ENCODE measurements around the gene F10.
"Not testable (repeated sequence)": the region's sequence is repeated elsewhere in the genome, so short reads cannot be mapped to it uniquely, and the experiment has no call there.

Gene F10

GRCh38 chr13:113122550-113123225 lies at the start of gene F10:
Gene F10 (plus strand): TSS chr13:113122799. CDS start chr13:113122856, 57 bp downstream.
- peak; percentile 83 for DNase-seq (ENCODE audit: low spot score)

GRCh38 chr13:113073942-113074341 lies 48.7 kb upstream of the F10 start:
- DNase-seq (ENCODE audit: low spot score) = no peak

DNA sequence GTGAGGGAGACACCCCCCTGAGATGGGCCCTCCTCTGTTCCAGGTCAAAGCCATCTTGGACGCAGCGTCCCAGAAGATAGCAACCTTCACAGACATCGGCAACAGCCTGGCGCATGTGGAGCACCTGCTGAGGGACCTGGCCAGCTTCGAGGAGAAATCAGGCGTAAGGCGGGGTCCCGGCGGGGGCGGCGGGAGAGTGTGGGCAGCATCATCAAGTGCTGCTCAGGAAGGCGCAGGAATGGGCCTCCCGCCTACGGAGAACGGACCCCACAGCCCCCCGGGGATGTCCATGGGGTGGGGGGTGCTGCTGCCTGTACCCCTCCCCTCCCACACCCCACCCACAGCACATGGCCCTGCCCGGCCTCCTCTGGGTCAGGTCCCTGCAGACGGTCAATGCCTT lies 48.2 kb upstream of the F10 start:
- no peak for DNase-seq (ENCODE audit: low spot score)

DNA sequence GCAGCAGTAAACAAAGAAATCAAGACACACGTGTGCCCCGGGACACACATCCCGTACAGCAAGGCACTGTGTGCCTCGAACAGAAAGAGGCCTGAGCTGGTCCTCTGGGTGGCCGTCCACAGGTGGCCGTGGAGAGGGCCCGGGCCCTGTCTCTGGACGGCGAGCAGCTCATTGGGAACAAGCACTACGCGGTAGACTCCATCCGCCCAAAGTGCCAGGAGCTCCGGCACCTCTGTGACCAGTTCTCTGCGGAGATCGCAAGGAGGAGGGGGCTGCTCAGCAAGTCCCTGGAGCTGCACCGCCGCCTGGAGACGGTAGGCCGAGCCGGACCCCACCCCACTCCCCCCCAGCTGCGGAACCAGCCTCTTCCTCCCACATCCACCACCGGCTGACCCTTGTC lies 47.7 kb upstream of the F10 start:
- DNase-seq (ENCODE audit: low spot score) = no peak

- DNase-seq (ENCODE audit: low spot score) = no peak
These were observed 46.9 kb upstream of the F10 start for GRCh38 chr13:113075711-113076110.

- DNase-seq (ENCODE audit: low spot score) = no peak
These were observed 45.8 kb upstream of the F10 start for GRCh38 chr13:113076681-113077401.

- DNase-seq (ENCODE audit: low spot score) = no peak
These were observed 45.0 kb upstream of the F10 start for GRCh38 chr13:113077566-113077952.

DNA sequence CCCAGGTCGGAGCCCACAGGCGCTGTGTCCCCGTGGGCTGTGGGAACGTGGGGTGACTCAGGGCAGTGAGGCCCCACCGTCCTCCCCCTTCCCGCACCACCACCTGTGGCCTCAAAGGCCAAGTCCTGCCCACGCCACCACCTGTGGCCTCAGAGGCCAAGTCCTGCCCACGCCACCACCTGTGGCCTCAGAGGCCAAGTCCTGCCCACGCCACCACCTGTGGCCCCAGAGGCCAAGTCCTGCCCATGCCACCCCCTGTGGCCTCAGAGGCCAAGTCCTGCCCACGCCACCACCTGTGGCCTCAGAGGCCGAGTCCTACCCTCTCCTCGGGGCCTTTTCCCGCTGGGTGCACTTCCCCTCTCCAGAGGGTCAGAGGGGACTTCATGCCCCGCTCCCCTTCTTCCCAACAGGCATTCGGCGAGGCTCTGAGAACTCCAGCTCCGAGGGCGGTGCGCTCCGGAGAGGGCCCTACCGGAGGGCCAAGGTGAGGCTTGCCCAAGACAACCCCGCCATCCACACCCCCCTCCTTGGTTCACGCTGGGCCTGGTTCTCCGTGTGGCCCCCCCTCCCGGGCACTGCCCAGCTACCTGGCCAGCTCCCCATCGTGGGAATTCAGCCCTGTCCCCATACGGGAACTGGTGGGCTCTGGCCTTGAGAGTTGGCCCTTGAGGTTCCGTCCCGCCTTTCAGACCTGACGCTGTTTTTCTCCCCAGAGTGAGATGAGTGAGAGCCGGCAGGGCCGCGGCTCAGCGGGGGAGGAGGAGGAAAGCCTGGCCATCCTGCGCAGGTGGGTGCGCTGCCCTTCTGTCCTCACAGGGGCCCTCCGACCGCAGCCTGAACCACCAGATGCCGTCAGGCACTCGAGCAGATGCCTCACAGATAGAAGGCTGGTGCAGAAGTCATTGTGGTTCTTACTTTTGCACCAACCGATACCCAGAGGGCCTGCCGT lies 44.4 kb upstream of the F10 start:
- DNase-seq (ENCODE audit: low spot score) = no peak

DNA sequence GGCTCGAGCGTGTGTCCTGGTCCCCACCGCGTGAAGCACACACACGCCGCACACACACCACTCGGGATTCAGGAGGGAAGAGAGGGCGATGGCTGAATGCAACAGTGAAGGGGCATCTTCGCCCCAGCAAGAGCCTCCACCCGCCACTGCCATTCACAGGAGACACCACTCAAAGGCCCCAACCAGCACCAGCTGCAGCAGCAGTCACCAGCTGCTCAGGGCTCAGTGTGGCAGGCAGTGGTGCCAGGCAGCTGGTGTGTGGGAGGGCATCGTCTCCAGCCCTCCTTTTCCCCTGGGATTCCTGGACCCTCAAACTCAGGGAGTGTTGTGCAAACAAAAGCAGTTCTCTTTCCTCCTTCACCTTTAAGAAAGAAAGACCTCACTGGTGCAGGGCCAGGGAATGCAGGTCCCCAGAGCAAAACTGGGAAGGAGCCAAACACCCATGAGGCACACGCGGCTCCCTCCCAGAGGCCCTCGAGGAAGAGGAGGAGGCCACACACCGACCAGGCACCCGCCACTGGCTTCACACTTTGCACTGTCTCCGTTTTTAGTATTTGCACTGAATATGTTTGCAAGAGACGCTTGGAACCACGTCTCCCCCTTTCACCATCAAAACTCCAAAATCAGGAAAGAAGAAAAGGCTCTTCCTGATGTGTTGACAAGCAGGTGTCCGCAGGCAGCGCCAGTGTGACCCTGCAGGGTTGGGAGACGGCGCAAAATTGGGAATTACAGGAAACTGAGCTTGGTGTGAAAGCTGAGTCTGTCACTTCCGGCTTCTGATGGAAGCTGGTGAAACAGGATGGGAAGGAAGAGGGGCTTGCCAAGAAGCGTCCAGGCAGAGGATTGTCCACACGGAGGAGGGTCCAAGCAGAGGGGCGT lies 43.5 kb upstream of the F10 start:
- no peak for DNase-seq (ENCODE audit: low spot score)

- DNase-seq (ENCODE audit: low spot score) = not testable (repeated sequence)
These were observed 42.9 kb upstream of the F10 start for GRCh38 chr13:113079781-113080080.

GRCh38 chr13:113080361-113080831 lies 42.2 kb upstream of the F10 start:
- no peak for DNase-seq (ENCODE audit: low spot score)

DNA sequence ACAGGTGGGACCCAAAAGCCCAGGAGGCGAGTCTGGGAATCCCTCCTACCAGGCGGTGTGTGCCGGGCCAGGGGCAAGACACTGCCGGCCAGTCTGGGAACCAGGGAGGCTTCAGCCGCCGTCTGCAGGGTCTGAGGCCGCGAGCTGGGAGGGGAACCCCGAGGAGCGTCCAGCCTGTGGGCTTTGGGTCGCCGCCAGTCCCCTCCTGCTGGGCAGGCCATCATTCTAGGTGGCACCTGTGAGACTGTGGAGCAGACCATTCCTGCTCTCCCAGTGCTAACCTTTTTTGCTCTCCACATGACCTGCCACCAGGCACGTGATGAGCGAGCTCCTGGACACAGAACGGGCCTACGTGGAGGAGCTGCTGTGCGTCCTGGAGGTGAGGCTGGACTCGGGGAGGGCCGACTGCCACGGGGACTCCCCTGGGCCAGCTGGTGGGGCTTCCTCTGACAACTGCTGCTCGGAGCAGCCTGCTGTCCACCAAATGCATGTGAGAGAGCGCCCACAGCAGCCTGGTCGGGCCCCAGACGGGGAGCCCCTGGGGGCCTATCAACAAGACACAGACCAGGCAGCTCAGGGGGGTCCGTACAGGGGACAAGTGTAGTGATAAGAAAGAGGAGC lies 41.6 kb upstream of the F10 start:
- no peak for DNase-seq (ENCODE audit: low spot score)

DNA sequence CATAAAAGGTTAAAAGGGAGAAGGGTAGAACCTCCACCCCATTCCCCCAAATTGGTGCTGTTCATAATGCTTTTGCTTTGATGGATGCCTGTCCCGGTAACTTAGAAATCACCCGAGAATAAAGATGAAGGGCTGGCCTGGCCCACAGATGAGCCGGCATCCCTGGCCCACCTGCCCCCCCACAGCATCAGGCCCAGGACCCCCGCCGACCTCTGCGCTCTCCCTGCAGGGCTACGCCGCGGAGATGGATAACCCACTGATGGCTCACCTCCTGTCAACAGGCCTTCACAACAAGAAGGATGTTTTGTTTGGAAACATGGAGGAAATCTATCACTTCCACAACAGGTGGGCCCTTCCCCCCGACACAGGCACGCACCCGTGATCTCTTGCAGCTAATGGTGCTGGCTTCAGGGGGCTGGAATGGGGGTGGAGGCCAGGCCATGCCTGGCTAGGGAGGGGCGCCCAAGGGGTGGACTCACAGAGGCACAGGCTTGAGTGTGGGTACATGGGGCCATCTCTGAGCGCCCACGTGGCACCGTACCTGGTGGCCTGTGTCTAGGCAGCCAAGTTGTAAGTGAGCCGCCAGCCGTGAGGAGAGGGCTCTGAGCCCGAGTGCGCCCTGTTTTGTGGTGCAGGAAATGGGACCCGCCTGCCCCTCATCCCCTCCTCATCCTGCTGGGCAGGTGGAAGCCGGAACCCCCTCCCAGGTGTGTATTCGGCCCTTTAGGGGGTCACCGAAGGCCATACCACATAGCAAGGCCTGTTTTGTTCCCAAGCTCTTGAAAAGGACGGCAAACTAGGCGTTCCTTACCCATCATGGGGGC lies 40.2 kb upstream of the F10 start:
- DNase-seq (ENCODE audit: low spot score) = no peak

- DNase-seq (ENCODE audit: low spot score) = no peak
These were observed 39.6 kb upstream of the F10 start for GRCh38 chr13:113083022-113083373.

GRCh38 chr13:113083402-113084061 lies 39.1 kb upstream of the F10 start:
- no peak for DNase-seq (ENCODE audit: low spot score)

DNA sequence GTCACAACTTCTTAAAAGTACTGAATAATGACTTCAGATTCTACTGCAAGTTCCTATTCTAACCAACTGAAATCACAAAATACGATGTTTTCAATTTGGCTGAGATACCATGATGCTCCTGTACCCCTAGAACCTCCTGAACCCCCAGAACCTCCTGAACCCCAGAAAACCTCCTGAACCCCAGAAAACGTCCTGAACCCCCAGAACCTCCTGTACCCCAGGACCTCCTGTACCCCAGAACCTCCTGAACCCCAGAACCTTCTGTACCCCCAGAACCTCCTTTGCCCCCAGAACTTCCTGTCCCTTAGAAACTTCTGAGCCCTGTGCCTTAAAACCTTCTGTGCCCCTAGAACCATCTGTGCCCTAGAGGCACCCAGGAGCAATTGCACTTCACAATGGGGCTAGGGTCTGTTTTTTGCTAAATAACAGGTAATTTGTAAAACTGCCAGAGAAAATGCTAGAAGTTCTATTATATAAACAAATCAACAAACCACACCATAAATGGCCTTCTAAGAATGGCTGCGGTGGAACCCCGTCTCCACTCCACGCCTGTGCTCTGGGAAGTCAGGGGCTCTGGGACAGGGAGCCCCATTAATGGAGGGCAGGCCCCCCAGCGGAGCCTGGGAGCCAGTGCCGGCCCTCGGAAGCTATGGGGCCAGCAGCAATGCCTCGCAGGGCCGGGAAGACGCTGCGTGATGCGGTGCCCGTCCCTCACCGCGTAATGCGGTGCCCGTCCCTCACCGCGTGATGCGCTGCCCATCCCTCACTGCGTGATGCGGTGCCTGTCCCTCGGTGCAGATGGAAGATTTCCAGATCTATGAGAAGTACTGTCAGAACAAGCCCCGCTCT lies 38.3 kb upstream of the F10 start:
- DNase-seq (ENCODE audit: low spot score) = peak; percentile 62

GRCh38 chr13:113084943-113085540 lies 37.6 kb upstream of the F10 start:
- no peak for DNase-seq (ENCODE audit: low spot score)

- peak; percentile 77 for DNase-seq (ENCODE audit: low spot score)
These were observed 36.4 kb upstream of the F10 start for GRCh38 chr13:113086031-113086750.
